ENCODE results near the gene BAIAP2L1. TPM values are rescaled to one million over a fixed set of nuclear protein-coding genes. Genes with fewer than 3 reads are reported as not detected.
A peak's percentile ranks its signal among the peaks of the same experiment; 100 is the strongest.
"Not testable (repeated sequence)": the region's sequence is repeated elsewhere in the genome, so short reads cannot be mapped to it uniquely, and the experiment has no call there.

BAIAP2L1 gene
- polyA plus RNA-seq, 1 donor (not counting 4 experiments of a cell fraction or from before 2014, with no cell fraction given): 41.7 TPM

- Histone ChIP-seq H3K4me2 (ENCODE audit: control insufficient read depth, extremely low read depth, insufficient read depth, low read depth, low read length) (peak overlapping the region; percentile 22), H2AFZ (ENCODE audit: control insufficient read depth, low read length) (no peak overlapping the region), H4K20me1 (ENCODE audit: control insufficient read depth, extremely low read depth, insufficient read depth, low read length) (no peaks in the 10 kb centered on the region), H3K9me3 (ENCODE audit: control insufficient read depth, low read depth, low read length) (no peaks in the 10 kb centered on the region), H3K9me1 (ENCODE audit: control insufficient read depth, extremely low read depth, insufficient read depth, low read length) (no peaks in the 10 kb centered on the region), H3K27ac (ENCODE audit: control insufficient read depth, insufficient read depth, low read length) (no peak overlapping the region), H3K27me3 (ENCODE audit: control insufficient read depth, extremely low read depth, insufficient read depth, low read length) (no peaks in the 10 kb centered on the region), H3K4me1 (ENCODE audit: control insufficient read depth, extremely low read depth, insufficient read depth, low read length) (peaks cover 26% of the 10 kb centered on the region), H3K4me3 (ENCODE audit: control insufficient read depth in 2 of 3, extremely low read depth in 1 of 3, insufficient read depth in 2 of 3, low read depth in 1 of 3, low read length in 3 of 3) (no peak overlapping the region), H3K9ac (ENCODE audit: control insufficient read depth, extremely low read depth, insufficient read depth, low read length) (no peak overlapping the region), H3K79me2 (ENCODE audit: control insufficient read depth, insufficient read depth, low read length) (no peaks in the 10 kb centered on the region), H3K36me3 (ENCODE audit: control insufficient read depth in 2 of 2, extremely low read depth in 1 of 2, insufficient read depth in 2 of 2, low read length in 2 of 2) (no peaks in the 10 kb centered on the region)
- FAIRE-seq: no peak
- dilution Hi-C loops (cut with MboI; ENCODE audit: extremely low pct_ligation_motif_present, low sequenced_read_pairs): no loop called here
- peak; percentile 97 to 100 (median 100) for TF ChIP-seq CTCF (optimal IDR thresholded peaks at IDR 0.05 in 1 of 3, IDR thresholded peaks at IDR 0.05 in 1 of 3, conservative IDR thresholded peaks at IDR 0.05 in 1 of 3; ENCODE audit: extremely low read depth in 1 of 3, insufficient read depth in 2 of 3, low read length in 3 of 3)
- TF ChIP-seq EZH2 (IDR thresholded peaks at IDR 0.05; ENCODE audit: low read length): no peak
- peak; percentile 66 for DNase-seq (ENCODE audit: low read depth, low spot score)
Measured at GRCh38 chr7:98420966-98421612, 20.2 kb upstream of the BAIAP2L1 start.

GRCh38 chr7:98419988-98420387, 19.1 kb upstream of the BAIAP2L1 start:
- H2AFZ ChIP-seq (ENCODE audit: control insufficient read depth, low read length); DNase-seq (ENCODE audit: low read depth, low spot score); FAIRE-seq; H3K4me3 ChIP-seq (ENCODE audit: control insufficient read depth in 2 of 3, extremely low read depth in 1 of 3, insufficient read depth in 2 of 3, low read depth in 1 of 3, low read length in 3 of 3); H3K36me3 ChIP-seq (ENCODE audit: control insufficient read depth in 2 of 2, extremely low read depth in 1 of 2, insufficient read depth in 2 of 2, low read length in 2 of 2); H3K4me2 ChIP-seq (ENCODE audit: control insufficient read depth, extremely low read depth, insufficient read depth, low read depth, low read length); H4K20me1 ChIP-seq (ENCODE audit: control insufficient read depth, extremely low read depth, insufficient read depth, low read length); H3K27me3 ChIP-seq (ENCODE audit: control insufficient read depth, extremely low read depth, insufficient read depth, low read length); H3K79me2 ChIP-seq (ENCODE audit: control insufficient read depth, insufficient read depth, low read length); dilution Hi-C loops (cut with MboI; ENCODE audit: extremely low pct_ligation_motif_present, low sequenced_read_pairs); H3K9ac ChIP-seq (ENCODE audit: control insufficient read depth, extremely low read depth, insufficient read depth, low read length); H3K9me3 ChIP-seq (ENCODE audit: control insufficient read depth, low read depth, low read length); H3K9me1 ChIP-seq (ENCODE audit: control insufficient read depth, extremely low read depth, insufficient read depth, low read length); H3K27ac ChIP-seq (ENCODE audit: control insufficient read depth, insufficient read depth, low read length): not testable (repeated sequence)
- H3K4me1 ChIP-seq (ENCODE audit: control insufficient read depth, extremely low read depth, insufficient read depth, low read length): peaks cover 26% of the 10 kb centered on the region

GRCh38 chr7:98419316-98419691, 18.4 kb upstream of the BAIAP2L1 start:
- H4K20me1 ChIP-seq (ENCODE audit: control insufficient read depth, extremely low read depth, insufficient read depth, low read length); H3K36me3 ChIP-seq (ENCODE audit: control insufficient read depth in 2 of 2, extremely low read depth in 1 of 2, insufficient read depth in 2 of 2, low read length in 2 of 2); DNase-seq (ENCODE audit: low read depth, low spot score); H3K79me2 ChIP-seq (ENCODE audit: control insufficient read depth, insufficient read depth, low read length); H3K27me3 ChIP-seq (ENCODE audit: control insufficient read depth, extremely low read depth, insufficient read depth, low read length); dilution Hi-C loops (cut with MboI; ENCODE audit: extremely low pct_ligation_motif_present, low sequenced_read_pairs); FAIRE-seq; H3K9me3 ChIP-seq (ENCODE audit: control insufficient read depth, low read depth, low read length); H3K9me1 ChIP-seq (ENCODE audit: control insufficient read depth, extremely low read depth, insufficient read depth, low read length): not testable (repeated sequence)
- peak overlapping the region; percentile 2 for H3K9ac ChIP-seq (ENCODE audit: control insufficient read depth, extremely low read depth, insufficient read depth, low read length)
- peak overlapping the region; percentile 41 for H2AFZ ChIP-seq (ENCODE audit: control insufficient read depth, low read length)
- peak overlapping the region in 1 of 3 experiments; percentile 50 for H3K4me3 ChIP-seq (ENCODE audit: control insufficient read depth in 2 of 3, extremely low read depth in 1 of 3, insufficient read depth in 2 of 3, low read depth in 1 of 3, low read length in 3 of 3)
- peaks cover 26% of the 10 kb centered on the region for H3K4me1 ChIP-seq (ENCODE audit: control insufficient read depth, extremely low read depth, insufficient read depth, low read length)
- H3K4me2 ChIP-seq (ENCODE audit: control insufficient read depth, extremely low read depth, insufficient read depth, low read depth, low read length): peak overlapping the region; percentile 74
- H3K27ac ChIP-seq (ENCODE audit: control insufficient read depth, insufficient read depth, low read length): peak overlapping the region; percentile 81

All from keratinocyte (primary cell).